GM18907 (cell line): ENCODE measurements around the gene AKR7A2.
"Not testable (repeated sequence)": the region's sequence is repeated elsewhere in the genome, so short reads cannot be mapped to it uniquely, and the experiment has no call there.

ENCODE experiments used
- ATAC-seq: cut with Tn5 transposase; IDR thresholded peaks from one replicate; pipeline ENCODE4 v1.9.1; 2021; ENCODE audit warnings: mild to moderate bottlenecking, moderate library complexity; ENCODE audit not compliant: unreplicated experiment

AKR7A2 gene

DNA sequence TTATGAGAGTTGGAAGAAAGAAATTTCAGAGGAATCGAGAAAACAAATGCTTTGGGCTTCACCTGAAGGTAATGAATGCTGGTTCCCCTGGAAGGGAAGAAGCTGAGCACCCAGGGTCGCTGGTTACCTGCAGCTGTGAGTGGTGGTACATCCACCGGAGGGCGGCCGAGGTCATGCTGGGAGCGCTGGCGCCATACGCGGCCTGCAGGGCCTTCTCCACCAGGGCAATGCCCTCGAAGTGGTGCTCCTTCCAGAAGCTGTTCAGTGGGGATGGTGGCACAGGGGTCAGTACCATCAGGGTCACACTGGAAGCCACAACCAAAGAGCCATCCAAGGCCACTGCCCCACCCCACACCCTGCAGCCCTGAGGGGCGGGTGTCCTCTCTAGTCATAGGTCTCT, 43.5 kb downstream of the AKR7A2 start:
- no peak for ATAC-seq

DNA sequence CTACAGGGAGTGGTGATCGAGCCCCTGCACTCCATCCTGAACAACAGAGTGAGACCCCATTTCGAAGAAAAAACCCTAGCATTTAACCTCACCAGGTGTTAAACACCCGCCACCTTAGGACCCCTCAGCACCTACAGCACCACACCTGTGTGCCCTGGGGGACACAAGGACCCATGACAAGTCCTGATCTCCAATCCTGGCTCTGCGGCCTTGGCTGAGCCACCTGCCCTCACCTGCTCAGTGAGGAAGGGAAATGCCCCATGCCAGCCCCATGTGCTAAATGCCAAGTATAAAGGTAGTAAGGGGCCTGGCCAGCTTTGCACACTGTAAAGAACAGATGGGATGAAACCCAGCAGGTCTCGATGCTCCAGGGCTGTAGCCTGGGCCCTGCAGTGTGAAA, 49.2 kb downstream of the AKR7A2 start:
- no peak for ATAC-seq

DNA sequence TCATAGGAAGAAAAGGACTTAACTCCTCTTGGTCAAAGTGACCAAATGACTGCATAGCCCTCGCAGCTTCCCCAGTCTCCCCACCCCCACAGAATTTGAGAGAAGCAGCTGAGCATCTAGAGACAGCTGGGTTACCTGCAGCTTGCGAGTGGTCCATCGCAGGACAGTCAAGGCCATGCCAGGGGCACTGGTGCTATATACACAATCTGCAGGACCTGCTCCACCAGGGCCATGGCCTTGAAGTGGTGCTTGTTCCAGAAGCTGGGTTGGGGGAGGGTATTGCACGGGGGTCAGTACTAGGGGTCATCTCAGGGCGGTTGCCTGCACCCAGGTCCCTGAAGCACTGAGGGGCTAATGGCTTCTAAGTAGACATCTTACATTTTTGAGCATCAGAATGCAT, 49.9 kb downstream of the AKR7A2 start:
- no peak for ATAC-seq

DNA sequence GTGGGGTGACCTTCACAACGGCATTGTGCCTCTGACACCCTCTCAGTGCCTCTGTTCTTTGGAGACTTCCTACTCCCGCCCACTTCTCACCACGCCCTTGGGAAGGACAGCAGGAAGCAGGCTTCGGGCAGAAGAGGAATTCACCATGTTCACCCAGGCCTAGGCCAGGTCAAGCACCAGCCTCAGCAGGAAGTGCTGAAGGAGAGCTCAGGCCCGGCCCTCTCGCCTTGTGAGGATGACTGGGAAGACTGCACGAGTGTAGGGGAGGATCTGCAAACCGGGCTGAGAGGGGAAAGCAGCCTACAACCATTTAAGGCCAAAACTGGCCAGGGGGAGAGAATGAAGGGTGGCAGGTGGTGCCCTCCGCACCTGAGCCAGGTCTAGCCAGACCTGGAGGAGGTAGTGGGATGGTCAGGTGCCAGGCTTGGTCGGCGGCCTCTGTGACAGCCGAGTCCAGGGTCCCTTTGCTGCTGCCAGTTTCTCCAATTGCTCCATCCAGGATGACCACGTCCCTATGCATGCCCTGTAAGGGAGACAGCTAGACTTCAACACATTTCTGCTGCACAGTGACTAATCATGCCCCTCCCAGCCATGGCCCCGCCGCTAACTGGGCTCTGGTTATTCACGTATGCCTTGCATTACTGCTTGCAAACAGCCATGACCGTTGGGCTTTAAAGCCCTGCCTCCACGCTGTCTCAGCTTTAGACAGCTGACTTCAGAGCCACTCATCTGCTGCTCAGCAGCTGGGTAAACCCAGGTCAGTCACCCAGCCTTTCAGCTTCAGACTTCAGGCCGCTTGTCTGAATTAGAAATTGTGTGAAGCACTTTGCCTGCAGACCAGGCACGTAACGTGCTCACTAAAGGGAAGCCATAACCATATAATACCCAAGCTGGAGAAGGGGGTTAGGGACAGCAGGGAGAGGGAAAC, 51.5 kb downstream of the AKR7A2 start:
- no peak for ATAC-seq

DNA sequence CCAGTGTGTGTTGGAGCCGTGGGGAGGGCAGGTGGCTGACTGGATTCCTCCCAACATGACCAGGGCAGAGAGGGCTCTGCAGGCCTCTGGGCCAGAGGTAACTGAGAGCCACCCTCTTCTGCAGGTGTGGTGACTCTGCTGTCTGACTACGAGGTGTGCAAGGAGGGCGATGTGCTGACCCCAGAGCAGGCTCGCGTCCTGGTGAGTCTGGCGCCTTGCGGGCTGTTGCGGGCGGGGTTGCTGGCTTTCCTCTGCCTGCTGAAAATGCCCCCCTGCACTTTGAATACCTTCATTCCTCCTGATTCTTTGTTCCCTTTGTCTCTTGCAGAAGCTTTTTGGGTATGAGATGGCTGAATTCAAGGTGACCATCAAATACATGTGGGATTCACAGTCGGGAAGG, 53.6 kb downstream of the AKR7A2 start:
- ATAC-seq = no peak

DNA sequence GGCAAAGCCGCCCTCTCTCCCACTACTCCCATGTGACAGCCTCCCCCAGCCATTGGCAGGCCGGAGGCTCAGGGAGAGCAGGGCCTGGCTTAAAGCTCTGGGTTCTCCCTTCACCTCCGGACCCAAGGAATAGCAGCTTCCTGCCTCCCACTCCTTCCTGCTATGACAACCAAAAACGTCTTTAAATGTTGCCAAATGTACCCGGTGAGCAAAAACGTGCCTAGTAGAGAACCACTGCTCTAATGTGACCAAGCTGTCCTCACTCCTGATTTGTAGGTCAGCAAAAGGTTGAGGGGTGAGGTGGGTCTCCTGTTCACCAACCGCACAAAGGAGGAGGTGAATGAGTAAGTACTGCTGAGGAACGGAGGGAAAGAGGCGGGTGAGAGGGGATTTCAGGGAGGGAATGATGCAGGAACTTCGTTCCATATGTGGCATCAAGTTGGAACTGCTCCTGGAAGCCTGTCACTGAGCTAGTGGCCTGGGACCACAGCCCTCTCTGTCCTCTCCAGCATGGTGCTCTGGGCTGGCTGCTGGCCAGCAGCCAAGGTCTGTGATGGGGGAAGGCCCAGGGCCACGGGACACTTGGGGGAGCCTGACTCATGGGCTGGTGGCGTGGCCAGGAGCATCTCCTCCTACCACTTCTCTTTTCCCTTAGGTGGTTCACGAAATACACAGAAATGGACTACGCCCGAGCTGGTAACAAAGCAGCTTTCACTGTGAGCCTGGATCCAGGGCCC, 54.6 kb downstream of the AKR7A2 start:
- no peak for ATAC-seq

DNA sequence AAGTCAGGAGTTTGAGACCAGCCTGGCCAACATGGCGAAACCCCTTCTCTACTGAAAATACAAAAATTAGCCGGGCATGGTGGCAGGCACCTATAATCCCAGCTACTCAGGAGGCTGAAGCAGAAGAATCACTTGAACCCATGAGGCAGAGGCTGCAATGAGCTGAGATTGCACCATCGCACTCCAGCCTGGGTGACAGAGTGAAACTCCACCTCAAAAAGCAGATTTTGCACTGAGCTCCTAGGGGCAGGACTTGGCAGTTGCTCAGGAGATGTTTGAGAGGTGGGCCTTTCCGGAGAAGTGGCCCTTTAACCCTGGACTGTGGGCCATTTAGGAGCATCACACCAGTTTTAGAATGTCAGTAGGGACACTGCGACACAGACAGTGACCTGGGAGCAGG, 55.6 kb downstream of the AKR7A2 start:
- not testable (repeated sequence) for ATAC-seq

DNA sequence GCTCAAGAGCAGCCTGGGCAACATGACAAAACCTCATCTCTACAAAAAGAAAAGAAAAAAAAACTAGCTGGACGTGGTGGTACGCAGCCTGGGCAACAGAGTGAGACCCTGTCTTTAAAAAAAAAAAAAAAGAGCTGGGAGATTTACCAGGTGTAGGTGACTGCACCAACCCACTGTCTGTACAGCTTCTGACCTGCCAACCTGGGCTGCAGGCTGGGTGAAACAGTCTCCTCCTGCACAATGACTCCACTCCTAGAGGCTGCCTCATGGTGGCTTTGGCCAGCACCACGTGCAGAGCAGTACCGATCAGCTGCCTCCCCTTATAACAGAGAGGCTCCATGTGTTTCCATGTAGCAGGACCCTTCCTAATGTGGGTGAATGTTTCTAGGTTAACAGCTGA, 56.7 kb downstream of the AKR7A2 start:
- ATAC-seq = no peak

DNA sequence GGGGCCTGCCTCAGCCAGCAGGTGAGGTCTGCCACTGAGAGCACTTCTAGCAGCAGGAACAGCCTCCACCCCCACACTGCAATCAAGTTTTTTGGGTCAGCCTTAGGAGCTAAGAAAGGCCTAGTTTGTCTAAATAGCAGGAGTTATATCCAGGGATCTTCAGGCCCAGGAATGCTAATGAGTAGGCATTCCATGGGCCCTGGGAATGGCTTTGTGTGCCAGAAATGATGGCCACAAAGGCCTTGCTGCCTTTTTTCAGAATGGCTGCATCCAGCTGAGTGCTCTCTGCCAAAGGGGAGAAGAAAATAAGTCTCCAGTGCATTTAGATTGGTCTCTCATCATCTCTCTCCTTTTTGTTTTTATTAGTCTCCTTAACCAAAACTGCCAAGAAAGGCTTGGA, 57.5 kb downstream of the AKR7A2 start:
- ATAC-seq = no peak
